IMR-90 (cell line): ENCODE results near the gene RUNDC3A. TPM values are rescaled to one million over a fixed set of nuclear protein-coding genes. Genes with fewer than 3 reads are reported as not detected.
A peak's percentile ranks its signal among the peaks of the same experiment; 100 is the strongest.

Experiments
- ATAC-seq: fragments of 200-7000 bp; cut with Tn5 transposase; 2 replicates; pipeline ENCODE4 v1.9.1; 2020; ENCODE audit warnings: low read depth, mild to moderate bottlenecking, moderate library complexity
- BruUV-seq: library from RNA; stranded (reverse); fragments of 400-500 nt; replicated peaks from 2 replicates; lab custom pipeline; 2021; lab: Mats Ljungman, UMichigan
- CTCF ChIA-PET: fragments of 300-600 bp; formaldehyde crosslinking; extraction: SDS; loops from one replicate; lab custom pipeline; 2021; ENCODE audit warnings: antibody characterized with exemption; lab: Yijun Ruan, JAX
- POLR2A ChIA-PET: fragments of 300-600 bp; sonication (Branson Sonifier 250); formaldehyde crosslinking; loops from one replicate; lab custom pipeline; 2022; ENCODE audit warnings: antibody characterized with exemption; ENCODE audit not compliant: unreplicated experiment; lab: Charles Lee
- DNase-seq: peaks from one replicate; pipeline ENCODE4 v3.0.0; 2013
- H2AFZ ChIP-seq: replicated peaks from 2 replicates; pipeline ENCODE3; 2013; ENCODE audit warnings: low read length, mild to moderate bottlenecking; ENCODE audit not compliant: poor library complexity
- H2AK5ac ChIP-seq: 2 replicates; pipeline ENCODE4 v1.6.1; 2013; ENCODE audit warnings: low read depth, low read length, inconsistent platforms
- H2AK9ac ChIP-seq: replicated peaks from 2 replicates; pipeline ENCODE3; 2013; ENCODE audit warnings: mild to moderate bottlenecking, low read depth, low read length, moderate library complexity; ENCODE audit not compliant: poor library complexity
- H2BK120ac ChIP-seq: 2 replicates; pipeline ENCODE4 v1.6.1; 2013; ENCODE audit warnings: low read depth, low read length, inconsistent platforms
- H2BK15ac ChIP-seq: 3 replicates; pipeline ENCODE4 v1.6.1; 2013; ENCODE audit warnings: low read depth, low read length, inconsistent platforms
- H2BK20ac ChIP-seq: 2 replicates; pipeline ENCODE4 v1.6.1; 2013; ENCODE audit warnings: low read depth, mild to moderate bottlenecking, inconsistent platforms, low read length, moderate library complexity
- H2BK5ac ChIP-seq: 2 replicates; pipeline ENCODE4 v1.6.1; 2013; ENCODE audit warnings: mild to moderate bottlenecking, low read depth, low read length, inconsistent platforms; ENCODE audit not compliant: poor library complexity, severe bottlenecking
- H3K14ac ChIP-seq: replicated peaks from 2 replicates; pipeline ENCODE4 v1.6.1; 2013; ENCODE audit warnings: low read depth, low read length, inconsistent platforms
- H3K18ac ChIP-seq: 2 replicates; pipeline ENCODE4 v1.6.1; 2013; ENCODE audit warnings: low read depth, low read length, control low read depth
- H3K23ac ChIP-seq: 2 replicates; pipeline ENCODE4 v1.6.1; 2013; ENCODE audit warnings: low read depth, low read length, inconsistent platforms
- H3K27ac ChIP-seq: 2 replicates; pipeline ENCODE4 v1.5.1; 2013; ENCODE audit warnings: mild to moderate bottlenecking, control low read depth, low read length; ENCODE audit not compliant: insufficient read depth
- H3K27me3 ChIP-seq: 2 replicates; pipeline ENCODE4 v1.6.1; 2013; ENCODE audit warnings: low read length; ENCODE audit not compliant: control insufficient read depth, insufficient read depth
- H3K36me3 ChIP-seq: 2 replicates; pipeline ENCODE4 v1.6.1; 2013; ENCODE audit warnings: low read length, mixed read lengths; ENCODE audit not compliant: control insufficient read depth, insufficient read depth
- H3K4ac ChIP-seq: 2 replicates; pipeline ENCODE4 v1.6.1; 2013; ENCODE audit warnings: low read depth, low read length, inconsistent platforms
- H3K4me1 ChIP-seq: 2 replicates; pipeline ENCODE4 v1.6.1; 2013; ENCODE audit warnings: low read length, mixed read lengths; ENCODE audit not compliant: control insufficient read depth, insufficient read depth
- H3K4me2 ChIP-seq: 2 replicates; pipeline ENCODE4 v1.6.1; 2013; ENCODE audit warnings: low read depth, mild to moderate bottlenecking, control low read depth, low read length, moderate library complexity
- H3K4me3 ChIP-seq: 2 replicates; pipeline ENCODE4 v1.5.1; 2013; ENCODE audit warnings: low read depth, mild to moderate bottlenecking, control low read depth, low read length, moderate library complexity; ENCODE audit not compliant: insufficient read depth
- H3K56ac ChIP-seq: 2 replicates; pipeline ENCODE4 v1.6.1; 2013; ENCODE audit warnings: low read length, inconsistent platforms; ENCODE audit not compliant: insufficient read depth; ENCODE audit errors: extremely low read depth
- H3K79me1 ChIP-seq, 2 experiments: 2 replicates each; pipeline ENCODE4 v1.6.1; 2013; ENCODE audit warnings: low read length in 2 of 2, inconsistent platforms in 1 of 2, low read depth in 1 of 2
- H3K9ac ChIP-seq: 2 replicates; pipeline ENCODE4 v1.6.1; 2013; ENCODE audit warnings: low read depth, low read length, control low read depth
- H3K9me1 ChIP-seq: 2 replicates; pipeline ENCODE4 v1.6.1; 2013; ENCODE audit warnings: low read length, inconsistent platforms; ENCODE audit not compliant: insufficient read depth
- H3K9me3 ChIP-seq: 2 replicates; pipeline ENCODE4 v1.6.1; 2013; ENCODE audit warnings: low read length; ENCODE audit not compliant: control insufficient read depth, insufficient read depth
- H4K20me1 ChIP-seq: 2 replicates; pipeline ENCODE4 v1.6.1; 2013; ENCODE audit warnings: low read length, inconsistent platforms; ENCODE audit not compliant: insufficient read depth
- H4K5ac ChIP-seq: 2 replicates; pipeline ENCODE4 v1.6.1; 2013; ENCODE audit warnings: mild to moderate bottlenecking, low read depth, low read length, control low read depth
- H4K8ac ChIP-seq, 2 experiments: 2 replicates each; pipeline ENCODE4 v1.6.1; 2013; ENCODE audit warnings: low read depth in 2 of 2, low read length in 2 of 2, control low read depth in 1 of 2, inconsistent platforms in 1 of 2
- H4K91ac ChIP-seq: 2 replicates; pipeline ENCODE4 v1.6.1; 2013; ENCODE audit warnings: low read depth, low read length, inconsistent platforms; ENCODE audit not compliant: insufficient read depth
- CEBPB ChIP-seq: IDR thresholded peaks from 2 replicates; pipeline ENCODE4 v1.6.1; 2012; ENCODE audit warnings: low read depth, low read length, improper control_type of control experiment
- FOS ChIP-seq: fragments of 150-350 bp; IDR thresholded peaks from 2 replicates; pipeline ENCODE4 v1.6.1; 2016; ENCODE audit warnings: low read depth, low read length
- MAFK ChIP-seq: IDR thresholded peaks from 2 replicates; pipeline ENCODE4 v1.6.1; 2012; ENCODE audit warnings: low read depth, low read length, improper control_type of control experiment
- WGBS, 2 experiments: methylation state at CpG; one replicate each; pipeline versions ENCODE4 v1.1.5 to v1.1.7; 2013; ENCODE audit warnings: missing lambda C conversion rate in 2 of 2; ENCODE audit not compliant: insufficient read length in 1 of 2; ENCODE audit errors: extremely low coverage in 2 of 2; 5-methylcytosine and 5-hydroxymethylcytosine counted together
- dilution Hi-C: fragments of 300-500 bp; cut with HindIII; formaldehyde crosslinking; loops from one replicate; pipeline ENCODE4 v1.14.3; 2018; ENCODE audit warnings: low sequenced_read_pairs; ENCODE audit not compliant: unreplicated experiment
- in situ Hi-C: fragments of 300-500 bp; cut with MboI; formaldehyde crosslinking; loops from 3 replicates; pipeline ENCODE4 v1.14.3; 2019; ENCODE audit warnings: low sequenced_read_pairs, inconsistent platforms, mixed read lengths
- intact Hi-C: fragments of 100-400 bp; cut with micrococcal nuclease; formaldehyde crosslinking; loops from 2 replicates; pipeline ENCODE4 v1.10.0; 2022
- polyA plus RNA-seq, 3 experiments: library from polyadenylated mRNA; depleted of rRNA; stranded (reverse); fragments of >200 nt; gene quantifications; 2 replicates each; pipeline ENCODE4 v1.2.3, GENCODE V29; 2012; ENCODE audit warnings: low replicate concordance in 1 of 3
- total RNA-seq: library from RNA; depleted of rRNA; stranded (reverse); fragments of >200 nt; gene quantifications from 2 replicates; pipeline ENCODE4 v1.2.3, GENCODE V29; 2012

The RUNDC3A gene
- total and polyA plus RNA-seq, 2 of the 4 experiments (the other 2 are of a cell fraction): under 0.01 to 0.34 TPM

DNA sequence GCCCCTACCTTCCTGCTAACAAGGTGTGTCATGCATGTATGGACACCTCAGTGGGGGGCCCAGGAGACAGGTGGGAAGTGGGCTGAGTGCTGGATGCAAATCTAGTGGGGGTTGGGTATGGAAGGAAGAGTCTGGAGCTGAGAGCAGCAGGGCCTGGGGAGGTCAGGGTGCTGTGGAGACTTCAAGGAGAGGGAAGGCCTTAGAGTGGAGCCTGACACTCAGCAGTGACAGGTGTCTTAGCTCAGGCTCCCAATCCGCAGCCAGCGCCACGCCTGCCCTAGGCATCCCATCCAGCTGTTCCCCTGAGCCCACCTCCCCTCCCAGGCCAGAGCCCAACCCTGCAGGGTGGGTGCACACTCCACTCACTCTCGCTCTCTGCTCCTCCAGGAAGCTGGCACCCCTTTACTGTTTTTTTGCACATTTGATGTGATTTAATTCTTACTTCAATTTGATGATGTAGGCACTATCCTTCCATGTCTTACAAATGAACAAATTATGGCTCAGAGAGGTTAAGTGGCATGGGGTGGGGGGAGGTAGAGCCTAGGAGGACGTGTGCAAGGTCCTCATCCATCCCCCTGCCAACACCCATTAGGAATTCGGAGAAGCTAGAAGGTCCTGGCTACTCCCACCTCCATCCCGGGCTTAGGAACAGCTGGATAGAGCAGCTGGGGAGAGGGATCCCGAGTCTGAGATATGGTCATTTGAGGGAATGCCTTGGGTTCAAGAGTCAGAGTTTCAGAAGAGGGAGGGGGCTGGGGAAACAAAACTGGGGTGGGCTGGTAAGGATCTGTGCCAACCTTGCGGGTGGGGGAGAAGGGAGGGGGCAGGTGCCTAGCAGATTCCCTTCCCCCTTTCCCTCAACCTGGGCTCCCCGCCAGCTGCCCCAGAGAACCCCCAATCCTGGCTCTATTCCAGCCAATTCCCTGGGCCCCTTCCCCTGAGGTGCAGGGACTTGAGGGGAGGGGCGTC, 53.2 kb downstream of the RUNDC3A start:
- peaks cover 15% of the 10 kb centered on the region for H3K4me1 ChIP-seq
- H3K36me3 ChIP-seq: peaks cover 3% of the 10 kb centered on the region; the same call in 1 of the 2 replicates
- TF ChIP-seq MAFK (0 out of 2 replicates have a peak, but pooled peaks have one; percentile 22), FOS (no peak), CEBPB (no peak)
- no peak overlapping the region; the same call in 1 of the 2 replicates for H3K4ac ChIP-seq
- no peak overlapping the region; the same call in 1 of the 2 replicates for H4K5ac ChIP-seq
- no peak for ATAC-seq
- H4K91ac ChIP-seq: no peak overlapping the region
- H3K4me3 ChIP-seq: no peak overlapping the region
- peaks cover 11% of the 10 kb centered on the region for H3K27me3 ChIP-seq
- H2BK120ac ChIP-seq: no peak overlapping the region
- H3K18ac ChIP-seq: peak overlapping the region; percentile 15; the same call in 1 of the 2 replicates
- peak overlapping the region; percentile 48; the same call in 1 of the 2 replicates for H2AK5ac ChIP-seq
- no peak for DNase-seq
- peaks cover 8% of the 10 kb centered on the region; the same call in 1 of the 2 replicates for H3K9me1 ChIP-seq
- intact Hi-C loops: no loop called here
- peaks cover 11% of the 10 kb centered on the region for H4K20me1 ChIP-seq
- ChIA-PET POLR2A (interaction anchor here (0.5 to 0.6 kb wide), 2 partner anchors 140 to 143 kb away, joined by 3 to 6 read pairs; no protein-coding TSS in a partner anchor), CTCF (no interaction called here)
- dilution Hi-C loops: no loop called here
- in situ Hi-C loops: no loop called here
- H2AFZ ChIP-seq: peak overlapping the region; percentile 77
- H2AK9ac ChIP-seq: peak overlapping the region; percentile 95
- H3K56ac ChIP-seq: no peak overlapping the region
- no peak overlapping the region for H4K8ac ChIP-seq
- H3K27ac ChIP-seq: no peak overlapping the region
- H3K9ac ChIP-seq: no peak overlapping the region
- no peak overlapping the region for H2BK5ac ChIP-seq
- H2BK15ac ChIP-seq: no peak overlapping the region
- H2BK20ac ChIP-seq: no peak overlapping the region
- H3K14ac ChIP-seq: no peak overlapping the region
- no peaks in the 10 kb centered on the region for H3K9me3 ChIP-seq
- H3K4me2 ChIP-seq: peak overlapping the region; percentile 86; the same call in 1 of the 2 replicates
- no TSS peak for BruUV-seq
- WGBS, 2 experiments: no CpG with 5 or more reads among the region's 11 CpGs
- peaks cover 4 to 28% of the 10 kb centered on the region in 2 experiments; a peak in 2 of 4 replicates for H3K79me1 ChIP-seq
- no peak overlapping the region for H3K23ac ChIP-seq
